HG03139 (cell line): Measurements from ENCODE around the gene TMEM143.
A peak's percentile ranks its signal among the peaks of the same experiment; 100 is the strongest.

Source experiments
- ATAC-seq: cut with Tn5 transposase; IDR thresholded peaks from one replicate; pipeline ENCODE4 v1.9.1; 2021; ENCODE audit not compliant: unreplicated experiment

The TMEM143 gene

GRCh38 chr19:48361912-48362311 lies 1.8 kb downstream of the TMEM143 start:
- no peak for ATAC-seq

- ATAC-seq: no peak
These were observed 4.6 kb downstream of the TMEM143 start for GRCh38 chr19:48359123-48359522.

GRCh38 chr19:48355365-48355954 lies 8.3 kb downstream of the TMEM143 start:
- ATAC-seq: no peak

GRCh38 chr19:48354332-48354992 lies 9.3 kb downstream of the TMEM143 start:
- ATAC-seq: no peak

- no peak for ATAC-seq
These were observed 10.1 kb downstream of the TMEM143 start for GRCh38 chr19:48353677-48354076.

GRCh38 chr19:48351341-48351752 lies 12.4 kb downstream of the TMEM143 start:
- no peak for ATAC-seq

GRCh38 chr19:48350856-48351255 lies 12.9 kb downstream of the TMEM143 start:
- ATAC-seq: no peak

- no peak for ATAC-seq
These were observed 15.0 kb downstream of the TMEM143 start for GRCh38 chr19:48348737-48349136.

- no peak for ATAC-seq
These were observed 15.7 kb downstream of the TMEM143 start for GRCh38 chr19:48348045-48348444.

GRCh38 chr19:48346191-48346590 lies 17.5 kb downstream of the TMEM143 start:
- ATAC-seq: no peak

GRCh38 chr19:48344892-48345291 lies 18.8 kb downstream of the TMEM143 start:
- no peak for ATAC-seq

GRCh38 chr19:48342841-48343540 lies 20.7 kb downstream of the TMEM143 start:
- ATAC-seq: no peak

- no peak for ATAC-seq
These were observed 21.4 kb downstream of the TMEM143 start for GRCh38 chr19:48342414-48342738.

- ATAC-seq: no peak
These were observed 22.0 kb downstream of the TMEM143 start for GRCh38 chr19:48341515-48342413.

GRCh38 chr19:48340995-48341394 lies 22.7 kb downstream of the TMEM143 start:
- no peak for ATAC-seq

GRCh38 chr19:48338802-48339503 lies 24.8 kb downstream of the TMEM143 start:
- ATAC-seq: no peak

- no peak for ATAC-seq
These were observed 25.4 kb downstream of the TMEM143 start for GRCh38 chr19:48338253-48338755.

- peak; percentile 45 for ATAC-seq
These were observed 30.0 kb downstream of the TMEM143 start for GRCh38 chr19:48333467-48334384.

- ATAC-seq: peak; percentile 50
These were observed 30.9 kb downstream of the TMEM143 start for GRCh38 chr19:48332662-48333466.
